GM19452 (cell line): ENCODE data around the gene DNMT3L.
"Not testable (repeated sequence)": the region's sequence is repeated elsewhere in the genome, so short reads cannot be mapped to it uniquely, and the experiment has no call there.

Source experiments
- ATAC-seq: cut with Tn5 transposase; IDR thresholded peaks from one replicate; pipeline ENCODE4 v1.9.1; 2021; ENCODE audit not compliant: unreplicated experiment

Gene DNMT3L

GRCh38 chr21:44199448-44199847 is 62.2 kb downstream of the DNMT3L start:
- ATAC-seq = no peak

DNA sequence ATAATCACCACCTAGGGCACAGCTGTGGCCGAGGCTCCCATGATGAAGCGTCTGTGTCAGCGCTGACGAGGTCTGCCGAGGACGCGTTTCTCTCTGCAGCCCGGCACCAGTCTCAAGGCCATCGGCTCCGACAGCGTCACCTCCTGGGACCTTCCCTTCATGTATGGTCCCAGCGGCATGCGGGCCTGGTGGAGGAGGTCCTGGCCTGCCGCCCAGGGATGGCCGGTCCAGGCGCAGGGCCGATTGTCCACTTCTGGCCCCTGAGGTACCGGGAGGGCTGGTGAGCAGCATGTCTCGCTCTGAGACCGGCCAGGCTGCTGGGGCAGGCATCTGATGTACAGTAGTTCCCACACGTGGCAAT is 64.6 kb downstream of the DNMT3L start:
- ATAC-seq = not testable (repeated sequence)
